Neutrophil (primary cell): ENCODE results near the gene PPM1F.

Source experiments
- H3K27ac ChIP-seq: fragments of 200-600 bp; sonication (generic); 2 replicates; pipeline ENCODE4 v1.5.1; 2016; ENCODE audit warnings: mild to moderate bottlenecking, moderate library complexity
- H3K27me3 ChIP-seq: fragments of 200-600 bp; sonication (generic); 2 replicates; pipeline ENCODE4 v1.6.0; 2016; ENCODE audit warnings: mild to moderate bottlenecking
- H3K36me3 ChIP-seq: fragments of 200-600 bp; sonication (generic); 2 replicates; pipeline ENCODE4 v1.5.1; 2017
- H3K4me1 ChIP-seq, 2 experiments: fragments of 200-600 bp in 1 of 2; sonication (generic) in 1 of 2; 1 replicate in 1 of 2; 2 replicates in 1 of 2; pipeline versions ENCODE4 v1.5.1 to v1.6.1; 2013 to 2016; ENCODE audit warnings: low read depth in 1 of 2, low read length in 1 of 2, mild to moderate bottlenecking in 1 of 2, moderate library complexity in 1 of 2; ENCODE audit not compliant: control insufficient read depth in 1 of 2, insufficient read depth in 1 of 2
- H3K4me3 ChIP-seq, 2 experiments: fragments of 200-600 bp in 1 of 2; sonication (generic) in 1 of 2; 1 replicate in 1 of 2; 2 replicates in 1 of 2; pipeline ENCODE4 v1.5.1; 2013 to 2016; ENCODE audit warnings: low read depth in 1 of 2, low read length in 1 of 2, mild to moderate bottlenecking in 1 of 2, moderate library complexity in 1 of 2
- H3K9me3 ChIP-seq: fragments of 200-600 bp; sonication (generic); 2 replicates; pipeline ENCODE4 v1.5.1; 2016
- CTCF ChIP-seq: fragments of 200-600 bp; sonication (generic); IDR thresholded peaks from 2 replicates; pipeline ENCODE4 v1.5.1; 2016; ENCODE audit warnings: antibody characterized with exemption

Gene PPM1F

GRCh38 chr22:21945453-21946261 lies 7.0 kb downstream of the PPM1F start:
- no peak for TF ChIP-seq CTCF
- Histone ChIP-seq H3K4me3 (no peak overlapping the region), H3K4me1 (peaks cover 62 to 81% of the 10 kb centered on the region in 2 experiments), H3K27ac (no peak overlapping the region), H3K36me3 (peaks cover 55% of the 10 kb centered on the region), H3K9me3 (no peaks in the 10 kb centered on the region), H3K27me3 (no peaks in the 10 kb centered on the region)

- no peaks in the 10 kb centered on the region for H3K9me3 ChIP-seq
- H3K27ac ChIP-seq, result peak overlapping the region; percentile 98
- TF ChIP-seq CTCF, result no peak
- peaks cover 62 to 81% of the 10 kb centered on the region in 2 experiments for H3K4me1 ChIP-seq
- no peaks in the 10 kb centered on the region for H3K27me3 ChIP-seq
- no peak overlapping the region for H3K4me3 ChIP-seq
- H3K36me3 ChIP-seq, result peaks cover 57% of the 10 kb centered on the region
Measured at GRCh38 chr22:21944871-21945270, 7.8 kb downstream of the PPM1F start.

GRCh38 chr22:21943571-21944448 lies 8.8 kb downstream of the PPM1F start:
- TF ChIP-seq CTCF, result no peak
- Histone ChIP-seq H3K9me3 (no peaks in the 10 kb centered on the region), H3K4me1 (peaks cover 62 to 81% of the 10 kb centered on the region in 2 experiments), H3K27me3 (no peaks in the 10 kb centered on the region), H3K4me3 (no peak overlapping the region), H3K36me3 (peaks cover 63% of the 10 kb centered on the region), H3K27ac (peak overlapping the region; percentile 98)

GRCh38 chr22:21942407-21943343 lies 10.0 kb downstream of the PPM1F start:
- peaks cover 75% of the 10 kb centered on the region for H3K36me3 ChIP-seq
- H3K4me1 ChIP-seq, result peaks cover 66 to 82% of the 10 kb centered on the region in 2 experiments
- H3K27me3 ChIP-seq, result no peaks in the 10 kb centered on the region
- H3K9me3 ChIP-seq, result no peaks in the 10 kb centered on the region
- H3K4me3 ChIP-seq, result peak overlapping the region; percentile 30
- H3K27ac ChIP-seq, result peak overlapping the region; percentile 98
- no peak for TF ChIP-seq CTCF

- Histone ChIP-seq H3K4me3 (no peak overlapping the region), H3K27ac (peak overlapping the region; percentile 98), H3K4me1 (peaks cover 73 to 82% of the 10 kb centered on the region in 2 experiments), H3K27me3 (no peaks in the 10 kb centered on the region), H3K36me3 (peaks cover 81% of the 10 kb centered on the region), H3K9me3 (no peaks in the 10 kb centered on the region)
- TF ChIP-seq CTCF, result no peak
Measured at GRCh38 chr22:21941921-21942320, 10.7 kb downstream of the PPM1F start.
